Heart right ventricle (tissue), 16 donors: ENCODE results near the gene TP63. TPM values are rescaled to one million over a fixed set of nuclear protein-coding genes. Genes with fewer than 3 reads are reported as not detected.

Source experiments
- ATAC-seq, 8 donors: fragments of 200-7000 bp; cut with Tn5 transposase; one replicate each; pipeline ENCODE4 v1.9.1; 2020; ENCODE audit warnings: mild to moderate bottlenecking in 8 of 8, moderate library complexity in 8 of 8, moderate number of reproducible peaks in 1 of 8
- DNase-seq, 2 donors: peaks; one replicate each; pipeline ENCODE4 v3.0.0-alpha.2; 2020
- H3K27ac ChIP-seq, 10 donors: fragments of 200-600 bp; sonication (generic) in 2 of 10; one replicate each; pipeline versions ENCODE4 v1.5.0 to v1.8.0; 2020 to 2022; ENCODE audit warnings: mild to moderate bottlenecking in 3 of 10
- H3K27me3 ChIP-seq, 7 donors: fragments of 200-600 bp; one replicate each; pipeline ENCODE4 v1.8.0; 2021 to 2022; ENCODE audit warnings: mild to moderate bottlenecking in 2 of 7
- H3K36me3 ChIP-seq, 9 donors: fragments of 200-600 bp; sonication (generic) in 1 of 9; one replicate each; pipeline versions ENCODE4 v1.5.0 to v1.8.0; 2020 to 2022; ENCODE audit warnings: mild to moderate bottlenecking in 2 of 9
- H3K4me1 ChIP-seq, 9 donors: fragments of 200-600 bp; sonication (generic) in 1 of 9; one replicate each; pipeline versions ENCODE4 v1.5.0 to v1.8.0; 2020 to 2022; ENCODE audit warnings: mild to moderate bottlenecking in 4 of 9
- H3K4me3 ChIP-seq, 10 donors: fragments of 200-600 bp; sonication (generic) in 2 of 10; one replicate each; pipeline versions ENCODE4 v1.5.0 to v1.8.0; 2020 to 2022; ENCODE audit warnings: mild to moderate bottlenecking in 7 of 10, moderate library complexity in 2 of 10
- H3K9me3 ChIP-seq, 11 donors: fragments of 200-600 bp in 10 of 11; sonication (generic) in 2 of 11; one replicate each; pipeline versions ENCODE4 v1.5.0 to v1.8.0; 2013 to 2022; ENCODE audit warnings: mild to moderate bottlenecking in 2 of 11, control low read depth in 1 of 11, moderate library complexity in 1 of 11
- WGBS, 2 donors: extraction: QIAGEN DNeasy Blood & Tissue Kit; methylation state at CpG; one replicate each; pipeline ENCODE4 v1.1.7; 2013; ENCODE audit warnings: inconsistent platforms in 1 of 2; 5-methylcytosine and 5-hydroxymethylcytosine counted together
- intact Hi-C, 10 donors: fragments of 100-400 bp; cut with DNase I; formaldehyde crosslinking; loops; one replicate each; pipeline versions ENCODE4 v1.11.1 to v1.14.2; 2022
- polyA plus RNA-seq, 2 donors: library from polyadenylated mRNA; stranded (reverse); fragments of 200-250 nt; gene quantifications; one replicate each; pipeline ENCODE4 v1.2.3, GENCODE V29; 2013
- total RNA-seq, 10 donors: library from RNA; stranded (reverse); fragmentation: NEBNext Ultra II Directional in 3 of 10; extraction: Animal tissue kit (Norgen Biotek cat#: 25700) in 3 of 10; gene quantifications; one replicate each; pipeline versions ENCODE4 v1.2.1 to v1.2.4, GENCODE V29; 2021 to 2023
- TF ChIP-seq, protein P1 (sequence below), 9 donors: fragments of 200-600 bp; sonication (generic) in 2 of 9; IDR thresholded peaks; one replicate each; pipeline versions ENCODE4 v1.5.0 to v1.8.0; 2021 to 2022; ENCODE audit warnings: antibody characterized with exemption in 9 of 9, mild to moderate bottlenecking in 5 of 9, moderate library complexity in 1 of 9
- donor health status: Arrhythmogenic right ventricular cardiomyopathy.
- donor health status: ischemic (EF 13 %, LVEDD 7.1; RV severe dilation, severe dysfunction).
- donor health status: healthy with polysubstance abuse.
- donor health status: DM: no; HTN: yes; CAD: no.
- donor health status: DM: no; HTN: no; CAD: no.
- donor health status: ischemic (EF 25% LVEDD 6.9; RV normal size, moderate dysfunction).
- donor health status: ischemic (EF 25% LVEDD 5.7; RV mildly dilated, moderate dysfunction).
- donor health status: healthy.
- donor health status: DM: yes; HTN: yes; CAD: no.
- donor health status: Ischemic cardiomyopathy.
- donor health status: ischemic (EF 35%, LVEDD 5.7; RV mildly dilated, moderate dysfunction).
- donor health status: nonischemic (EF 11% LVEDD 7.7; RV severe dilation, severe dysfunction).
- donor health status: DM: yes; HTN: yes; CAD: no.
- donor health status: PGD.
- donor health status: ischemic (EF 29% LVEDD 5.4; RV normal size, mild dysfunction).
- donor health status: nonischemic (EF 23%, LVEDD 6.1; RV moderate dilation, normal function).

TP63 gene
- total and polyA plus RNA-seq, 12 donors, result 0.07 to 1.5 (median 0.49) TPM

GRCh38 chr3:189646853-189647542 is 15.8 kb downstream of the TP63 start:
- Histone ChIP-seq H3K36me3 (no peaks in the 10 kb centered on the region), H3K4me1 (no peaks in the 10 kb centered on the region), H3K9me3 (peaks cover 0 to 3% (median 0%) of the 10 kb centered on the region in 11 donors), H3K4me3 (no peak overlapping the region), H3K27ac (no peak overlapping the region), H3K27me3 (no peaks in the 10 kb centered on the region)
- WGBS, 2 donors, result 88 to 89% methylated on average over 8 of the region's 8 CpGs
- TF ChIP-seq, protein P1, sequence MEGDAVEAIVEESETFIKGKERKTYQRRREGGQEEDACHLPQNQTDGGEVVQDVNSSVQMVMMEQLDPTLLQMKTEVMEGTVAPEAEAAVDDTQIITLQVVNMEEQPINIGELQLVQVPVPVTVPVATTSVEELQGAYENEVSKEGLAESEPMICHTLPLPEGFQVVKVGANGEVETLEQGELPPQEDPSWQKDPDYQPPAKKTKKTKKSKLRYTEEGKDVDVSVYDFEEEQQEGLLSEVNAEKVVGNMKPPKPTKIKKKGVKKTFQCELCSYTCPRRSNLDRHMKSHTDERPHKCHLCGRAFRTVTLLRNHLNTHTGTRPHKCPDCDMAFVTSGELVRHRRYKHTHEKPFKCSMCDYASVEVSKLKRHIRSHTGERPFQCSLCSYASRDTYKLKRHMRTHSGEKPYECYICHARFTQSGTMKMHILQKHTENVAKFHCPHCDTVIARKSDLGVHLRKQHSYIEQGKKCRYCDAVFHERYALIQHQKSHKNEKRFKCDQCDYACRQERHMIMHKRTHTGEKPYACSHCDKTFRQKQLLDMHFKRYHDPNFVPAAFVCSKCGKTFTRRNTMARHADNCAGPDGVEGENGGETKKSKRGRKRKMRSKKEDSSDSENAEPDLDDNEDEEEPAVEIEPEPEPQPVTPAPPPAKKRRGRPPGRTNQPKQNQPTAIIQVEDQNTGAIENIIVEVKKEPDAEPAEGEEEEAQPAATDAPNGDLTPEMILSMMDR (IDR thresholded peaks at IDR 0.05), result no peak
- intact Hi-C loops, result no loop called here
- DNase-seq, result no peak
- no peak for ATAC-seq

GRCh38 chr3:189652042-189652441 is 20.9 kb downstream of the TP63 start:
- intact Hi-C loops, result no loop called here
- no peaks in the 10 kb centered on the region for H3K36me3 ChIP-seq
- no peak overlapping the region for H3K27ac ChIP-seq
- peaks cover 0 to 19% (median 10%) of the 10 kb centered on the region in 11 donors for H3K9me3 ChIP-seq
- 54 to 58% methylated on average over 1 of the region's 1 CpG for WGBS, 2 donors
- no peaks in the 10 kb centered on the region for H3K27me3 ChIP-seq
- TF ChIP-seq, protein P1 (IDR thresholded peaks at IDR 0.05), result peak in 5 of 9 donors; percentile 8 to 44 (median 22)
- ATAC-seq, result no peak
- no peaks in the 10 kb centered on the region for H3K4me1 ChIP-seq
- no peak overlapping the region for H3K4me3 ChIP-seq
- DNase-seq, result no peak

DNA sequence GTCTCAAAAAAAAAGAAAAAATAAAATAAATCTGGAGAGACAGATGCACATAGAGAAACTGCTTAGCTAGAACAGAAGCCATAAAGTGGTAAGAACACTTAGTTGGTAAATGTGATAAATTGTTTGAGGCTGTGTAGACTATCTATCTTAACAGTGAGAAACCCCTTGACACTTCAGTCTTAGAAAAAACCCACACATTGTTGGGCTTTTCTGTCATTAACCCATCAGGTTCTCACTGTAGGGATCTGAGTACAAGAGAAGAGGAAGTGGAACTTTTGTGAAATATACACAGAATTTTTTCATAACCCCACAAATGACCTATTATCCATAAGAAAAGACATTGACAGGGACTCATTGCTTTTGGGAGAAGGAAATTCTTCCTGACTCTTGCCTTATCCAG is 24.4 kb downstream of the TP63 start:
- Histone ChIP-seq H3K4me3 (no peak overlapping the region), H3K36me3 (no peaks in the 10 kb centered on the region), H3K9me3 (peaks cover 0 to 28% (median 10%) of the 10 kb centered on the region in 11 donors), H3K27me3 (no peaks in the 10 kb centered on the region), H3K27ac (no peak overlapping the region), H3K4me1 (no peaks in the 10 kb centered on the region)
- no peak for DNase-seq
- TF ChIP-seq, protein P1 (IDR thresholded peaks at IDR 0.05), result no peak
- ATAC-seq, result no peak
- intact Hi-C loops, result no loop called here

DNA sequence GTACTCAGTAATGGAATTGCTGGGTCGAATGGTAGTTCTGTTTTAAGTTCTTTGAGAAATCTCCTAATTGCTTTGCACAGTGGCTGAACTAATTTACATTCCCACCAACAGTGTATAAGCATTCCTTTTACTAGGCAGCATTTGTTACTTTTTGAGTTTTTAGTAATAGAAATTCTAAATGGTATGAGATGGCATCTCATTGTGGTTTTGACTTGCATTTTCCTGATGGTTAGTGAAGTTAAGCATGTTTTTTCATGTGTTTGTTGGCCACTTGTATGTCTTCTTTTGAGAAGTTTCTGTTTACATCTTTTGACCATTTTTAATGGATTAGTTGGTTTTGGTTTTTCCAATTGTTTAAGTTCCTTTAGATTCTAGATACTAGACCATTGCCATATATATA is 28.4 kb downstream of the TP63 start:
- WGBS, 2 donors, result 65 to 71% methylated on average over 1 of the region's 1 CpG
- TF ChIP-seq, protein P1 (IDR thresholded peaks at IDR 0.05), result no peak
- Histone ChIP-seq H3K27me3 (no peaks in the 10 kb centered on the region), H3K4me3 (no peak overlapping the region), H3K27ac (no peak overlapping the region), H3K36me3 (no peaks in the 10 kb centered on the region), H3K4me1 (no peaks in the 10 kb centered on the region), H3K9me3 (peaks cover 0 to 28% (median 10%) of the 10 kb centered on the region in 11 donors)
- DNase-seq, result no peak
- intact Hi-C loops, result no loop called here
- no peak for ATAC-seq
